Kidney epithelial cell (primary cell): ENCODE measurements around the gene MAPK8IP2. TPM values are rescaled to one million over a fixed set of nuclear protein-coding genes. Genes with fewer than 3 reads are reported as not detected.

Source experiments
- DNase-seq: peaks from one replicate; pipeline ENCODE4 v3.0.0-alpha.2; 2010; ENCODE audit warnings: low read depth
- H3K27me3 ChIP-seq: 2 replicates; pipeline ENCODE4 v1.6.0; 2011; ENCODE audit warnings: low read length; ENCODE audit not compliant: control insufficient read depth, insufficient read depth
- H3K36me3 ChIP-seq: 2 replicates; pipeline ENCODE4 v1.5.1; 2011; ENCODE audit warnings: low read length; ENCODE audit not compliant: control insufficient read depth, insufficient read depth
- H3K4me3 ChIP-seq: 2 replicates; pipeline ENCODE4 v1.5.1; 2011; ENCODE audit warnings: low read depth, mild to moderate bottlenecking, control low read depth, low read length
- total RNA-seq: library from RNA; depleted of rRNA; stranded (reverse); fragments of >200 nt; gene quantifications from 2 replicates; pipeline ENCODE4 v1.2.3, GENCODE V29; 2015
- TF ChIP-seq, protein P1 (sequence below): IDR thresholded peaks from 2 replicates; pipeline ENCODE4 v1.5.1; 2011; ENCODE audit warnings: mild to moderate bottlenecking, moderate library complexity, low read length, control low read depth, inconsistent platforms; ENCODE audit not compliant: insufficient read depth, poor library complexity, severe bottlenecking

Gene MAPK8IP2
- total RNA-seq, 1 donor from 2014 or later = 0.84 TPM

GRCh38 chr22:50585238-50585637 lies 15.4 kb upstream of the MAPK8IP2 start:
- Histone ChIP-seq H3K4me3 (no peak overlapping the region), H3K36me3 (no peaks in the 10 kb centered on the region), H3K27me3 (peaks cover 2% of the 10 kb centered on the region)
- TF ChIP-seq, protein P1, sequence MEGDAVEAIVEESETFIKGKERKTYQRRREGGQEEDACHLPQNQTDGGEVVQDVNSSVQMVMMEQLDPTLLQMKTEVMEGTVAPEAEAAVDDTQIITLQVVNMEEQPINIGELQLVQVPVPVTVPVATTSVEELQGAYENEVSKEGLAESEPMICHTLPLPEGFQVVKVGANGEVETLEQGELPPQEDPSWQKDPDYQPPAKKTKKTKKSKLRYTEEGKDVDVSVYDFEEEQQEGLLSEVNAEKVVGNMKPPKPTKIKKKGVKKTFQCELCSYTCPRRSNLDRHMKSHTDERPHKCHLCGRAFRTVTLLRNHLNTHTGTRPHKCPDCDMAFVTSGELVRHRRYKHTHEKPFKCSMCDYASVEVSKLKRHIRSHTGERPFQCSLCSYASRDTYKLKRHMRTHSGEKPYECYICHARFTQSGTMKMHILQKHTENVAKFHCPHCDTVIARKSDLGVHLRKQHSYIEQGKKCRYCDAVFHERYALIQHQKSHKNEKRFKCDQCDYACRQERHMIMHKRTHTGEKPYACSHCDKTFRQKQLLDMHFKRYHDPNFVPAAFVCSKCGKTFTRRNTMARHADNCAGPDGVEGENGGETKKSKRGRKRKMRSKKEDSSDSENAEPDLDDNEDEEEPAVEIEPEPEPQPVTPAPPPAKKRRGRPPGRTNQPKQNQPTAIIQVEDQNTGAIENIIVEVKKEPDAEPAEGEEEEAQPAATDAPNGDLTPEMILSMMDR = no peak
- DNase-seq = no peak

DNA sequence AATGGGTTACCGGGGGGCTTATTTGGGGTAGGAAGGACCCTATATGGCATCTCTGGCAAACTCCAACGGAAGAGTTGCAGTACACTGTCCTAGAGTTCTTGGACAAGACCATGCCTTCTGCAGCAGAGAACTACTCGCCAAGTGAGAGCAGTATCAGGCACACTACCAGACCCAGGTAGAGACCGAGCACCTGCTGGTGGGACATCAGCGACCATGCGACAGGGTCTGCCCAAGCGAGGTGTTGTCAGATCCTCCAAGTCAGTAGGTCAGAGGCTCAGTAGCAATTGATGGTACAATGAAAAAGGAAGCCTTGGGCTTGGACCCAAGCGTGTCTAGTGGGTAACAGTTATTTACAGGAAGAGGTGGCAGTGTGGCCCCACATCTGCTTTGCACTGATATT lies 14.8 kb upstream of the MAPK8IP2 start:
- no peaks in the 10 kb centered on the region for H3K36me3 ChIP-seq
- TF ChIP-seq, protein P1 = no peak
- DNase-seq = no peak
- peaks cover 2% of the 10 kb centered on the region for H3K27me3 ChIP-seq
- H3K4me3 ChIP-seq = no peak overlapping the region

GRCh38 chr22:50586416-50586815 lies 14.2 kb upstream of the MAPK8IP2 start:
- no peak for DNase-seq
- Histone ChIP-seq H3K4me3 (no peak overlapping the region), H3K36me3 (no peaks in the 10 kb centered on the region), H3K27me3 (peaks cover 2% of the 10 kb centered on the region)
- TF ChIP-seq, protein P1 = no peak

DNA sequence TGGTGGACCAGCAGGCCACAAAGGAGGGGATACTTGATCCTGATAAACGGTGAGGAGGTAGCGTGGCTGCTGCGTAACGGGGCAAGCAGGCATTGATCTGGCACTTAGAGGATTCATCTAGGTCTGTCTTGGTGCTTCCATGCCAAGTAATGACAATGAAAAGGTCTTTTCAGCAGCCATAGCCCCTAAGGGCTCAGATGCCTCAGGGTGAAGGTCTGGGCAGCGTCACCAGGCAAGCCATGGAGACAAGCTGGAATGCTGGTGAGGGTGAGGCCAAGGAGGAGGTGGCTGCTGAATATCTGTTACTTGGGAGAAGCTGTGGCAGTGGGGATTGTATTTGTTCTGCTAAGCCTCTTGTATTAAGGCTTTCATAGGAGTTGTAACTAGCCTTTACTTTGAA lies 13.2 kb upstream of the MAPK8IP2 start:
- H3K4me3 ChIP-seq = no peak overlapping the region
- no peaks in the 10 kb centered on the region for H3K36me3 ChIP-seq
- TF ChIP-seq, protein P1 = no peak
- DNase-seq = no peak
- H3K27me3 ChIP-seq = peaks cover 2% of the 10 kb centered on the region

DNA sequence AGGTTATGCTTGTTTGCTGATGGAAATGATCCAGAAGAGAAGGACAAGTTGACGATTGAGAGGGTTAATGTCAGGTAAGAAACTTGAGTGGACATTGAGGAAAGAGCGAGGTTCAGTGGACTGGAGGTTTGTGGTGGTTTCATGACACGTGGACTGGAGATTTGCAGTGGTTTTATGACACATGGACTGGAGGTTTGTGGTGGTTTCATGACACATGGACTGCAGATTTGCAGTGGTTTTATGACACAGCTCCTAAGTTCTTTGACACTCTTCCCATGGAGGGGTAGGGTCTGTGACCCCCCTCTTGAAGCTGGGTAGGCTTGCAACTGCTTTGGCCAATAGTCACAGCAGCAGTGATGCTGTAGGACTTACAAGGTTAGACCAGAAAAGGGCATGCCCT lies 5.4 kb upstream of the MAPK8IP2 start:
- no peak for DNase-seq

DNA sequence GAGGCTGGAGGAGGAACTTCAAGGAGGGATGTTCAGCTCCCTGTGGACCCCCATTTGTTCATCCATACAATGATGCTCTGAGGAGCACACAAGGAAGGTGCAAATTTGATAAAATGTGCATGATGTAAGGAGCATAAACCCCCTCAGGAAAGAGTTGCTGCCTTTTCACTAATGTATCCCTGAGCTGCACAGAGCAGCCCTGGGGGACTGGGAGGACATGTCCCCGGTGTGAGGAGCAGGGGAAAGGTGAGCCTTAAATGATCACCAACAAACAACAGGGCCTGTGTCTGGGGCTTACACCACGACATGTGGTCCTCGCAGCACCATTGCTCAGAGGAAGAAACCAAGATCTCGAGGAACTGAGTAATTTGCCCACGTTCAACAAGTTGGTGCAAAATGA lies 3.5 kb upstream of the MAPK8IP2 start:
- TF ChIP-seq, protein P1 = no peak
- Histone ChIP-seq H3K4me3 (no peak overlapping the region), H3K36me3 (no peaks in the 10 kb centered on the region), H3K27me3 (peaks cover 25% of the 10 kb centered on the region)
- no peak for DNase-seq

More for the DNA sequence above, 5.4 kb upstream of the MAPK8IP2 start:
- Histone ChIP-seq H3K36me3 (no peaks in the 10 kb centered on the region), H3K27me3 (peaks cover 12% of the 10 kb centered on the region), H3K4me3 (no peak overlapping the region)
- TF ChIP-seq, protein P1 = no peak
